Uterus (tissue), 2 donors: ENCODE results near the gene MPHOSPH6.
"Not testable (repeated sequence)": the region's sequence is repeated elsewhere in the genome, so short reads cannot be mapped to it uniquely, and the experiment has no call there.

Experiments used
- POLR2A ChIP-seq, 2 donors: fragments of 450-650 bp; IDR thresholded peaks; one replicate each; pipeline ENCODE4 v1.6.1; 2016; ENCODE audit warnings: antibody characterized with exemption in 2 of 2, mild to moderate bottlenecking in 1 of 2, moderate library complexity in 1 of 2
- TF ChIP-seq, protein P1 (sequence below), 4 experiments: fragments of 200-600 bp in 2 of 4; fragments of 450-650 bp in 2 of 4; sonication (generic) in 2 of 4; IDR thresholded peaks; one replicate each; pipeline ENCODE4 v1.5.1; 2016 to 2019; ENCODE audit warnings: antibody characterized with exemption in 4 of 4, mild to moderate bottlenecking in 2 of 4, moderate library complexity in 1 of 4

DNA sequence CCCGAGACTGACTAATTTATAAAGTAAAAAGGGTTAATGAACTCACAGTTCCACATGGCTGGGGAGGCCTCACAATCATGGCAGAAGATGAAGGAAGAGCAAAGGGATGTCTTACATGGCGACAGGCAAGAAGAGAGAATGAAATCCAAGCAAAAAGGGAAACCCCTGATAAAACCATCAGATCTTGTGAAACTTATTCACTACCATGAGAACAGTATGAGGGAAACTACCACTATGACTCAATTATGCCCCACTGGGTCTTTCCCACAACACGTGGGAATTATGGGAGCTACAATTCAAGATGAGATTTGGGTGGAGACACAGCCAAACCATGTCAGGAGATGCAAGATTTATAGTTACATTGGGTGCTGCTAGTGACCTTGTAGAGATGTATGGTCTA lies 60.8 kb downstream of the MPHOSPH6 start:
- TF ChIP-seq POLR2A (IDR thresholded peaks at IDR 0.05), result not testable (repeated sequence)
- TF ChIP-seq, protein P1, sequence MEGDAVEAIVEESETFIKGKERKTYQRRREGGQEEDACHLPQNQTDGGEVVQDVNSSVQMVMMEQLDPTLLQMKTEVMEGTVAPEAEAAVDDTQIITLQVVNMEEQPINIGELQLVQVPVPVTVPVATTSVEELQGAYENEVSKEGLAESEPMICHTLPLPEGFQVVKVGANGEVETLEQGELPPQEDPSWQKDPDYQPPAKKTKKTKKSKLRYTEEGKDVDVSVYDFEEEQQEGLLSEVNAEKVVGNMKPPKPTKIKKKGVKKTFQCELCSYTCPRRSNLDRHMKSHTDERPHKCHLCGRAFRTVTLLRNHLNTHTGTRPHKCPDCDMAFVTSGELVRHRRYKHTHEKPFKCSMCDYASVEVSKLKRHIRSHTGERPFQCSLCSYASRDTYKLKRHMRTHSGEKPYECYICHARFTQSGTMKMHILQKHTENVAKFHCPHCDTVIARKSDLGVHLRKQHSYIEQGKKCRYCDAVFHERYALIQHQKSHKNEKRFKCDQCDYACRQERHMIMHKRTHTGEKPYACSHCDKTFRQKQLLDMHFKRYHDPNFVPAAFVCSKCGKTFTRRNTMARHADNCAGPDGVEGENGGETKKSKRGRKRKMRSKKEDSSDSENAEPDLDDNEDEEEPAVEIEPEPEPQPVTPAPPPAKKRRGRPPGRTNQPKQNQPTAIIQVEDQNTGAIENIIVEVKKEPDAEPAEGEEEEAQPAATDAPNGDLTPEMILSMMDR (IDR thresholded peaks at IDR 0.05), result not testable (repeated sequence)
